HepG2 (cell line): ENCODE data around the gene PRSS8. TPM values are rescaled to one million over a fixed set of nuclear protein-coding genes. Genes with fewer than 3 reads are reported as not detected.
A peak's percentile ranks its signal among the peaks of the same experiment; 100 is the strongest.

Experiments
- ATAC-seq: fragments of 200-7000 bp; cut with Tn5 transposase; 3 replicates; pipeline ENCODE4 v1.9.1; 2020; ENCODE audit warnings: mild to moderate bottlenecking, moderate library complexity
- BruUV-seq: library from RNA; stranded (reverse); fragments of 400-500 nt; replicated peaks from 2 replicates; lab custom pipeline; 2021; lab: Mats Ljungman, UMichigan
- CTCF ChIA-PET: fragments of 300-600 bp; formaldehyde crosslinking; extraction: SDS; loops from one replicate; lab custom pipeline; 2021; ENCODE audit warnings: low total read pairs, inconsistent platforms, low intra/inter-chr PET ratio; lab: Yijun Ruan, JAX
- POLR2A ChIA-PET: fragments of 350-600 bp; sonication (Branson Sonifier 250); formaldehyde crosslinking; loops from one replicate; lab custom pipeline; 2020; ENCODE audit warnings: antibody characterized with exemption, inconsistent platforms; lab: Yijun Ruan, JAX
- DNase-seq: peaks from one replicate; pipeline ENCODE4 v3.0.0-alpha.2; 2015; ENCODE audit warnings: low spot score
- FAIRE-seq: peaks from 3 replicates; lab custom pipeline; 2011; peaks lifted over from hg19 to GRCh38; lab: Jason Lieb, UNC
- H2AFZ ChIP-seq: one replicate; pipeline ENCODE4 v1.6.1; 2011; ENCODE audit warnings: low read length, inconsistent platforms
- H3K27ac ChIP-seq: fragments of 300-600 bp; 3 replicates; pipeline ENCODE4 v1.8.0; 2011; ENCODE audit warnings: mixed run types, mild to moderate bottlenecking, mixed read lengths, low read length, inconsistent platforms; ENCODE audit not compliant: insufficient read depth; ENCODE audit errors: extremely low read length
- H3K27me3 ChIP-seq, 2 experiments: fragments of 200-600 bp in 1 of 2; 2 replicates in 1 of 2; 3 replicates in 1 of 2; pipeline versions ENCODE4 v1.6.0 to v1.8.0; 2011; ENCODE audit warnings: low read length in 2 of 2, mild to moderate bottlenecking in 2 of 2, moderate library complexity in 2 of 2, inconsistent platforms in 1 of 2; ENCODE audit not compliant: insufficient read depth in 2 of 2, control insufficient read depth in 1 of 2
- H3K36me3 ChIP-seq, 2 experiments: fragments of 200-600 bp in 1 of 2; replicated peaks in 1 of 2; 2 replicates in 1 of 2; 3 replicates in 1 of 2; pipeline versions ENCODE4 v1.5.1 to v1.8.0; 2011; ENCODE audit warnings: low read length in 2 of 2, inconsistent platforms in 1 of 2; ENCODE audit not compliant: insufficient read depth in 2 of 2, control insufficient read depth in 1 of 2
- H3K4me1 ChIP-seq: 2 replicates; pipeline ENCODE4 v1.5.1; 2012; ENCODE audit warnings: low read length, inconsistent platforms; ENCODE audit not compliant: insufficient read depth
- H3K4me2 ChIP-seq: 2 replicates; pipeline ENCODE4 v1.6.0; 2011; ENCODE audit warnings: low read depth, low read length, inconsistent platforms
- H3K4me3 ChIP-seq, 3 experiments: fragments of 200-600 bp in 1 of 3; sonication (generic), shearing (Covaris generic) in 1 of 3; replicated peaks in 1 of 3; 2 replicates each; pipeline ENCODE4 v1.5.1; 2011 to 2016; ENCODE audit warnings: low read length in 3 of 3, inconsistent platforms in 2 of 3, low read depth in 2 of 3, mild to moderate bottlenecking in 2 of 3, control low read depth in 1 of 3, mixed read lengths in 1 of 3; ENCODE audit not compliant: insufficient read depth in 1 of 3
- H3K79me2 ChIP-seq: one replicate; pipeline ENCODE4 v1.6.1; 2011; ENCODE audit warnings: low read length, inconsistent platforms; ENCODE audit not compliant: insufficient read depth
- H3K9ac ChIP-seq: 2 replicates; pipeline ENCODE4 v1.6.0; 2011; ENCODE audit warnings: mild to moderate bottlenecking, low read depth, low read length, inconsistent platforms; ENCODE audit not compliant: insufficient read depth
- H3K9me3 ChIP-seq: 2 replicates; pipeline ENCODE4 v1.5.1; 2012; ENCODE audit warnings: mild to moderate bottlenecking, low read length
- H4K20me1 ChIP-seq: 2 replicates; pipeline ENCODE4 v1.6.0; 2011; ENCODE audit warnings: inconsistent platforms, mild to moderate bottlenecking, low read length, moderate library complexity; ENCODE audit not compliant: insufficient read depth
- ATF4 ChIP-seq, 2 experiments: fragments of 450-650 bp in 1 of 2; sonication (generic) in 1 of 2; formaldehyde crosslinking; IDR thresholded peaks; 2 replicates each; pipeline versions ENCODE4 v1.5.0 to v1.8.0; 2020 to 2022; ENCODE audit warnings: mild to moderate bottlenecking in 1 of 2, missing genetic modification reagents in 1 of 2
- DMAP1 ChIP-seq: IDR thresholded peaks from 2 replicates; pipeline ENCODE4 v1.6.1; 2016
- HNRNPK ChIP-seq: fragments of 200-400 bp; formaldehyde crosslinking; IDR thresholded peaks from 2 replicates; pipeline ENCODE4 v1.6.1; 2018; ENCODE audit warnings: low read length, low read depth, moderate library complexity, mild to moderate bottlenecking; ENCODE audit not compliant: poor library complexity, severe bottlenecking
- HOXA3 ChIP-seq: sonication (generic); formaldehyde crosslinking; IDR thresholded peaks from 2 replicates; pipeline ENCODE4 v1.5.0; 2020; ENCODE audit warnings: missing genetic modification reagents
- TARDBP ChIP-seq: sonication (generic); formaldehyde crosslinking; IDR thresholded peaks from 2 replicates; pipeline ENCODE4 v1.8.0; 2022; ENCODE audit warnings: mild to moderate bottlenecking, missing genetic modification reagents
- ZBTB3 ChIP-seq: sonication (generic); formaldehyde crosslinking; IDR thresholded peaks from 2 replicates; pipeline ENCODE4 v1.4.0; 2020; ENCODE audit warnings: low read depth, mild to moderate bottlenecking, moderate library complexity, missing genetic modification reagents, borderline replicate concordance
- ZBTB33 ChIP-seq: sonication (generic); formaldehyde crosslinking; IDR thresholded peaks from 2 replicates; pipeline ENCODE4 v1.4.0; 2020; ENCODE audit warnings: missing genetic modification reagents
- ZNF782 ChIP-seq: sonication (generic); formaldehyde crosslinking; IDR thresholded peaks from 2 replicates; pipeline ENCODE4 v1.4.0; 2020; ENCODE audit warnings: missing genetic modification reagents, mild to moderate bottlenecking, borderline replicate concordance
- WGBS: methylation state at CpG from one replicate; pipeline ENCODE4 v1.1.6; 2017; ENCODE audit warnings: low lambda C conversion rate; 5-methylcytosine and 5-hydroxymethylcytosine counted together
- in situ Hi-C: cut with HindIII; loops from 2 replicates; pipeline ENCODE4 v1.10.0; 2017; ENCODE audit warnings: low pct_unique_long_range_greater_than_20kb; ENCODE audit not compliant: extremely low pct_ligation_motif_present
- intact Hi-C: fragments of 100-400 bp; cut with micrococcal nuclease; formaldehyde crosslinking; loops from one replicate; pipeline ENCODE4 v1.10.0; 2022; ENCODE audit not compliant: unreplicated experiment
- polyA plus RNA-seq, 8 experiments: library from polyadenylated mRNA; depleted of rRNA in 3 of 8; stranded (reverse) in 7 of 8; unstranded in 1 of 8; fragments of >200 nt; fragmentation: Illumina TruSeq in 4 of 8; extraction: Trizol in 4 of 8; gene quantifications; 2 replicates each; pipeline versions ENCODE4 v1.2.1 to v1.2.3, GENCODE V29; 2011 to 2016; ENCODE audit warnings: low read depth in 4 of 8, missing spikeins in 1 of 8, mixed read lengths in 1 of 8; ENCODE audit not compliant: insufficient read depth in 1 of 8
- total RNA-seq, 5 experiments: library from RNA; depleted of rRNA; stranded (reverse); fragments of >200 nt; fragmentation: Illumina TruSeq; extraction: Trizol; gene quantifications; 2 replicates each; pipeline ENCODE4 v1.2.3, GENCODE V29; 2016; ENCODE audit warnings: low read depth in 1 of 5

PRSS8 gene
- total and polyA plus RNA-seq, 2 of the 13 experiments (the other 11 are each of a cell fraction or from before 2014, with no cell fraction given), result 2.6 to 7.2 TPM

- TF ChIP-seq ATF4 (CRISPR knock-in tag; IDR thresholded peaks at IDR 0.05) (no peak), ZBTB3 (CRISPR knock-in tag) (no peak), DMAP1 (no peak), ZNF782 (no peak)
Observed at GRCh38 chr16:31148896-31149295, 13.4 kb upstream of the PRSS8 start (continued).

- Histone ChIP-seq H3K9ac (no peak overlapping the region), H2AFZ (no peak overlapping the region), H3K79me2 (no peaks in the 10 kb centered on the region), H3K4me2 (no peak overlapping the region), H3K9me3 (no peaks in the 10 kb centered on the region), H3K4me3 (no peak overlapping the region), H3K27ac (no peak overlapping the region), H4K20me1 (no peaks in the 10 kb centered on the region), H3K4me1 (peaks cover 41% of the 10 kb centered on the region), H3K27me3 (peaks cover 0 to 33% of the 10 kb centered on the region in 2 experiments; a peak in 4 of 5 replicates), H3K36me3 (no peaks in the 10 kb centered on the region)
- in situ Hi-C loops (no loop called here), intact Hi-C loops (loop anchor here (10.0 kb wide), 1 partner anchor 194 kb away; the partner anchor contains the start of gene SETD1A)
- TF ChIP-seq HOXA3 (peak; percentile 42; the same call in 1 of the 2 replicates), ZBTB33 (peak; percentile 79; the same call in 1 of the 2 replicates), TARDBP (CRISPR knock-in tag) (no peak), HNRNPK (peak; percentile 41)
- 73% methylated on average over 19 of the region's 40 CpGs for WGBS
- no peak for DNase-seq
- ChIA-PET CTCF (no interaction called here), POLR2A (no interaction called here)
- ATAC-seq, result no peak
- no TSS peak for BruUV-seq
- no peak for FAIRE-seq
Observed at GRCh38 chr16:31148281-31148728, 12.8 kb upstream of the PRSS8 start.
